Measurements from ENCODE around the gene CDK10.
A peak's percentile ranks its signal among the peaks of the same experiment; 100 is the strongest.

CDK10 gene

GRCh38 chr16:89700649-89701424 lies 14.3 kb downstream of the CDK10 start:
- no peak for TF ChIP-seq CTCF (conservative IDR thresholded peaks at IDR 0.05; ENCODE audit: control insufficient read depth, insufficient read depth, low read depth, low read length)
- no peak for DNase-seq (ENCODE audit: low read depth)
- peak overlapping the region; percentile 63 for H3K4me3 ChIP-seq (ENCODE audit: control insufficient read depth, low read depth, low read length)

- peak within 1 kb of the TSS; percentile 63 for H3K4me3 ChIP-seq (ENCODE audit: control insufficient read depth, low read depth, low read length)
- no peak for DNase-seq (ENCODE audit: low read depth)
- TF ChIP-seq CTCF (conservative IDR thresholded peaks at IDR 0.05; ENCODE audit: control insufficient read depth, insufficient read depth, low read depth, low read length), result no peak
These were observed 15.2 kb downstream of the CDK10 start, which contains the start of gene SPATA2L for GRCh38 chr16:89701425-89702406. Gene SPATA2L, minus strand, starts transcription at chr16:89701705. Its CDS starts 473 bp downstream, at chr16:89701232.

- TF ChIP-seq CTCF (conservative IDR thresholded peaks at IDR 0.05; ENCODE audit: control insufficient read depth, insufficient read depth, low read depth, low read length), result no peak
- H3K4me3 ChIP-seq (ENCODE audit: control insufficient read depth, low read depth, low read length), result no peak overlapping the region
- DNase-seq (ENCODE audit: low read depth), result no peak
These were observed 17.8 kb downstream of the CDK10 start for GRCh38 chr16:89704281-89704680.

GRCh38 chr16:89705006-89705405 lies 18.5 kb downstream of the CDK10 start:
- no peak overlapping the region for H3K4me3 ChIP-seq (ENCODE audit: control insufficient read depth, low read depth, low read length)
- DNase-seq (ENCODE audit: low read depth), result no peak
- no peak for TF ChIP-seq CTCF (conservative IDR thresholded peaks at IDR 0.05; ENCODE audit: control insufficient read depth, insufficient read depth, low read depth, low read length)

- no peak for DNase-seq (ENCODE audit: low read depth)
- TF ChIP-seq CTCF (conservative IDR thresholded peaks at IDR 0.05; ENCODE audit: control insufficient read depth, insufficient read depth, low read depth, low read length), result no peak
- peak overlapping the region; percentile 33 for H3K4me3 ChIP-seq (ENCODE audit: control insufficient read depth, low read depth, low read length)
These were observed 20.2 kb downstream of the CDK10 start for GRCh38 chr16:89706518-89707260.

GRCh38 chr16:89707695-89708094 lies 21.2 kb downstream of the CDK10 start:
- no peak overlapping the region for H3K4me3 ChIP-seq (ENCODE audit: control insufficient read depth, low read depth, low read length)
- no peak for DNase-seq (ENCODE audit: low read depth)
- no peak for TF ChIP-seq CTCF (conservative IDR thresholded peaks at IDR 0.05; ENCODE audit: control insufficient read depth, insufficient read depth, low read depth, low read length)

Measured in fibroblast of mammary gland (primary cell).